GM10266 (cell line): ENCODE data around the gene RAB34.

Source experiments
- DNase-seq: peaks from one replicate; pipeline ENCODE4 v3.0.0; 2012; ENCODE audit errors: extremely low spot score
- TF ChIP-seq, protein P1 (sequence below): IDR thresholded peaks from 2 replicates; pipeline ENCODE4 v1.5.1; 2012; ENCODE audit warnings: mild to moderate bottlenecking, low read depth; ENCODE audit not compliant: control insufficient read depth, insufficient read depth; ENCODE audit errors: missing control alignments

Gene RAB34

DNA sequence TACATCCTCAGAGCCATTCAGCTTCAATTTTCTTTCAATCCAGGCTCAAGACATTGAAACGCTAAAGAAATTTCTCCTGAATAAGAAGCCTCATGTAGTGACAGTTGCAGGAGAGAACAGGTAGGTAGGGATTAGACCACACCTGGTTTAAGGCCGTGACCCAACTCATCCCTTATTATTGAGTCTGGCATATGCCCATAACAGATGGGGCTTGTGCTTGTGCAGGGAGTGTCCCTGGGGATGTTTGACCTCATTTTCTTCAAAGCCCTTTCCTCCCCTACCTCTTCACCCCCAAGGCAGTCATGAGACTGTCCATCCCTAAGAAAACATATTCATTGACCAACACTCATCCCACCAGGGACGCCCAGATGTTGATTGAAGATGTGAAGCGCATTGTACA, 31.4 kb downstream of the RAB34 start:
- no peak for DNase-seq
- TF ChIP-seq, protein P1, sequence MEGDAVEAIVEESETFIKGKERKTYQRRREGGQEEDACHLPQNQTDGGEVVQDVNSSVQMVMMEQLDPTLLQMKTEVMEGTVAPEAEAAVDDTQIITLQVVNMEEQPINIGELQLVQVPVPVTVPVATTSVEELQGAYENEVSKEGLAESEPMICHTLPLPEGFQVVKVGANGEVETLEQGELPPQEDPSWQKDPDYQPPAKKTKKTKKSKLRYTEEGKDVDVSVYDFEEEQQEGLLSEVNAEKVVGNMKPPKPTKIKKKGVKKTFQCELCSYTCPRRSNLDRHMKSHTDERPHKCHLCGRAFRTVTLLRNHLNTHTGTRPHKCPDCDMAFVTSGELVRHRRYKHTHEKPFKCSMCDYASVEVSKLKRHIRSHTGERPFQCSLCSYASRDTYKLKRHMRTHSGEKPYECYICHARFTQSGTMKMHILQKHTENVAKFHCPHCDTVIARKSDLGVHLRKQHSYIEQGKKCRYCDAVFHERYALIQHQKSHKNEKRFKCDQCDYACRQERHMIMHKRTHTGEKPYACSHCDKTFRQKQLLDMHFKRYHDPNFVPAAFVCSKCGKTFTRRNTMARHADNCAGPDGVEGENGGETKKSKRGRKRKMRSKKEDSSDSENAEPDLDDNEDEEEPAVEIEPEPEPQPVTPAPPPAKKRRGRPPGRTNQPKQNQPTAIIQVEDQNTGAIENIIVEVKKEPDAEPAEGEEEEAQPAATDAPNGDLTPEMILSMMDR = no peak

DNA sequence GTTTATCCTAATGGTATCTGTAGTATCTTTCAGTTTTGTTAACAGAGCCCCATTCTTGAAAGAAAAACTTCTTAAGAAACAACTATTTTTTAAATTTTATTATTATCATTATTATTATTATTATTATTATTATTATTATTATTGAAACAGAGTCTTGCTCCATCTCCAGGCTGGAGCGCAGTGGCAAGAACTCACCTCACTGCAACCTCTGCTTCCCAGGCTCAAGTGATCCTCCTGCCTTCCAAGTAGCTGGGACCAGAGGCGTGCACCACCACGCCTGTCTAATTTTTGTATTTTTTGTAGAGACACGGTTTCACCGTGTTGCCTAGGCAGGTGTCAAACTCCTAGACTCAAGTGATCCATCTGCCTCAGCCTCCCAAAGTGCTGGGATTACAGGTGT, 32.3 kb downstream of the RAB34 start:
- TF ChIP-seq, protein P1 = no peak
- no peak for DNase-seq

DNA sequence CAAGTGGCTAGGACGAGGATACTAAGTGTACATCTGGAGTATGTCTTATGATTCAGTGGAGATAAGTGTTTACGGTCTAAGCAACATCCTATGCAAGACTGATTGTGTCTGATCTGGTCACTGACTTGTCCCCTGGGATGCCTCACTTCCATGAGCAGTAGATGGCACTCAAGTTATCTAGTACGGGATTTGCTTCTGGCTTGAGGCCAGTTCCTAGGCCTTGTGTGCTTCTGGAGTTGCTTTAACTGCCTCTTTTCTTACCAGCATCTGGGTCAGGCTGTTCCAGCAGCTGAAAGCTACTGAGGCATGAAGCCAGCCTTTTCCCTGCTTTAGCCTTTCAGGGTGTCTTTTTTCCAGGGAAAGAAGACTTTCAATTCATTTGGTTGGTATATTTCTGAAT, 32.7 kb downstream of the RAB34 start:
- TF ChIP-seq, protein P1 = no peak
- no peak for DNase-seq

DNA sequence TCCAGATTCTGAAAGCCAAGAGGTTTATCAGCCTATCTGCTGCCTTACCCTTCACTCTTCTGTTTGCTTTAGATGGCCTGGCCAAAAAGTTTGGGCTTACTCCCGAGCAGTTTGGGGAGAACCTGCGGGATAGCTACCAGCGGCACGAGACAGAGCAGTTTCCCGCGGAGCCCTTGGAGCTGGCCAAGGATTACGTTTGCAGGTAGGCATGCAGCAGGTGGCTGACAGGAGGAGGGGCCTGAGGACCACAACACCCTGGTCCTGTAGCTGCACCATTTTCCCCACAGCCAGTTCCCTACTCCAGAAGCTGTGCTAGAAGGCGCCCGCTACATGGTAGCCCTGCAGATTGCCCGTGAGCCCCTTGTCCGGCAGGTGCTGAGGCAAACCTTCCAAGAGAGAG, 35.0 kb downstream of the RAB34 start:
- TF ChIP-seq, protein P1 = no peak
- DNase-seq = no peak

DNA sequence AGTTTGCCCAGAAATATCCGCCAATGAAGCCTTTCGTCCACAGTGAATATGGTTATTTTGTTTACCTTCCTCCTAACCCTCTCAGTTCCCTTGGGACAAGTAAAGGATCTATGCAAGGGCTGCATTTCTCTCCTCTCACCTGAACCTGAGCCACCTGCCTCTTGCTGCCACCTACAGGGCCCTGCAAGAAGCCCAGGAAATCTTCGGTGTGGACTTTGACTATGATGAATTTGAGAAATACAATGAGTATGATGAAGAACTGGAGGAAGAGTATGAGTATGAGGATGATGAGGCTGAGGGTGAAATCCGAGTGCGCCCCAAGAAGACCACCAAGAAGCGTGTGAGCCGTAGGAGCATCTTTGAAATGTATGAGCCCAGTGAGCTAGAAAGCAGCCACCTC, 41.7 kb downstream of the RAB34 start:
- TF ChIP-seq, protein P1 = no peak
- DNase-seq = no peak

DNA sequence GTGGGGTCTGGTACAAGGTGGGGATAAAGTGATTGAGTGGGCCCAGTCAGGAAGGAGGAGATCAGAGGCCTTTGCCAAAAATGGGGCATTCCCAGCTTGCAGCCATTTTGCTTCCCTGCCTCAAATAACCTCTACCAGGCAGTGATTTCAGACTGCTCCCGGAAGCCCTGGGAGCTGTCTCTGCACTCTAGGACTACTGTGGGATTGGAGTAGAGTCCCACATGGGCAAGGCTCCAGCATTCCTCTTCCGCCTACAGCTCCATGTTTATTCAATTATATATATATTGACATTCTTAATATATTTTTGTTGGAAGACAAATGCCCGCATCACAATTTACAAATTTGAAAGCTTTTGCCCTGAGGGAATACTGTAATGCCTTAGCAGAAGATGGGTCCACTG, 42.2 kb downstream of the RAB34 start:
- TF ChIP-seq, protein P1 = no peak

DNA sequence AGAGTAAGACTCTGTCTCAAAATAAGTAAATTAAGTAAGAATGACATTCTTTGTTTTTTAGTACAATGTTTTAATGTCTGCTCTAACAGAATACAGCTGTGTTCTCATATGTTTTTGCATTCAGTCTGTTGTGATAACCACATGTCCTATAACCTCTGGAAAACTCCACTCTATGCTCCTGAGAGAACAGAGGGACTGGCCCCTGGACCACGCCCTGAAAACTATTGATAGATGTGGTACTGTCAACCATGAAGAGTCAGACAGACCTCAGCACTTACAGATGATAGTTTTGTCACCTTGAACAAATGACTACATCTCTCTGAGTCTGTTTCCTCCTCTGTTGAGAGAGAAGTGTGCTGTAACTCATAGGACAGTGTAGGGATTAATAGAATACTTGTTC, 47.8 kb downstream of the RAB34 start:
- DNase-seq = no peak
- TF ChIP-seq, protein P1 = no peak

More for the DNA sequence above, 42.2 kb downstream of the RAB34 start:
- DNase-seq = no peak

DNA sequence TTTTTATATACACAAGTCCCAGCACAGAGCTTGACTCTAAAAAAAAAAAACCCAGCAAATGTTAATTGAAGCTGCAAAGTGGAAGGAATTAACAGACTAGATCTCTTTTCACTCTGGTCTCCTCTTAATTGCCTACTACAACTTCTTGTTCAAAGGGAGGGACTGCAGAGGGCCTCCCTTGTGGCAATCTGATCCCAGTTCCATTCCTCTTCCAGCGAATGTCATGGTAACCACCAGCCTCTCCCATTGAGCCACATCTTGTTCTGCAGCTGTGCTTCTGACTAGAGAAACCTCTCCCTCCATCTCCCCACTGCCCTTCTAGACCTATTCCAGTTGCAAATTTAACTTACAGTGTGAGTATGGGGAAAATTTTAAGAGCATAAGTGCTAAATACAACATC, 49.8 kb downstream of the RAB34 start:
- TF ChIP-seq, protein P1 = no peak
- no peak for DNase-seq
